Measurements from ENCODE around the gene SIRPA. TPM values are rescaled to one million over a fixed set of nuclear protein-coding genes. Genes with fewer than 3 reads are reported as not detected.

Gene SIRPA
- total RNA-seq, 1 experiment from 2014 or later = 8.9 TPM

GRCh38 chr20:1949347-1950100 is 54.3 kb downstream of the SIRPA start:
- H3K4me3 Mint-ChIP-seq = no peak overlapping the region
- no peaks in the 10 kb centered on the region for H3K36me3 Mint-ChIP-seq
- CTCF ChIA-PET = interaction anchor here (1.0 to 4.0 kb wide), 2 partner anchors 16 to 146 kb away, joined by 3 to 30 read pairs; no protein-coding TSS in a partner anchor
- no peak overlapping the region for H3K27ac Mint-ChIP-seq
- DNase-seq (ENCODE audit: low spot score) (no peak), ATAC-seq (no peak)
- H3K27me3 Mint-ChIP-seq (ENCODE audit: low read depth) = peaks cover 35% of the 10 kb centered on the region
- no peaks in the 10 kb centered on the region for H3K9me3 Mint-ChIP-seq
- no peak for TF ChIP-seq MLX (CRISPR knock-in tag; IDR thresholded peaks at IDR 0.05)
- no peak for TF ChIP-seq OVOL2 (CRISPR knock-in tag; IDR thresholded peaks at IDR 0.05; ENCODE audit: borderline replicate concordance)
- TF ChIP-seq ELF4 (CRISPR knock-in tag; IDR thresholded peaks at IDR 0.05; ENCODE audit: low read depth) = no peak
- TF ChIP-seq SOX15 (CRISPR knock-in tag; IDR thresholded peaks at IDR 0.05) = no peak
- peaks cover 78% of the 10 kb centered on the region for H3K4me1 Mint-ChIP-seq
- POLR2A ChIA-PET = no interaction called here

- Mint-ChIP-seq H3K27me3 (ENCODE audit: low read depth) (peaks cover 22% of the 10 kb centered on the region), H3K27ac (no peak overlapping the region), H3K4me3 (no peak overlapping the region), H3K4me1 (peaks cover 77% of the 10 kb centered on the region), H3K36me3 (no peaks in the 10 kb centered on the region), H3K9me3 (no peaks in the 10 kb centered on the region)
- DNase-seq (ENCODE audit: low spot score) (peak; percentile 30), ATAC-seq (peak; percentile 14)
- ChIA-PET POLR2A (no interaction called here), CTCF (interaction anchor here (1.4 kb wide), 1 partner anchor 51 kb away, joined by 3 read pairs; no protein-coding TSS in a partner anchor)
- TF ChIP-seq STAT6 (CRISPR knock-in tag; conservative IDR thresholded peaks at IDR 0.05; ENCODE audit: low read depth) = no peak
- TF ChIP-seq AFF4 (CRISPR knock-in tag; IDR thresholded peaks at IDR 0.05; ENCODE audit: borderline replicate concordance) = no peak
- TF ChIP-seq FOXP4 (CRISPR knock-in tag; IDR thresholded peaks at IDR 0.05) = no peak
- TF ChIP-seq NR2C2 (CRISPR knock-in tag; IDR thresholded peaks at IDR 0.05) = no peak
- TF ChIP-seq SMAD4 (CRISPR knock-in tag; IDR thresholded peaks at IDR 0.05) = no peak
- TF ChIP-seq MXD4 (CRISPR knock-in tag; IDR thresholded peaks at IDR 0.05; ENCODE audit: borderline replicate concordance) = no peak
- TF ChIP-seq GRHL2 (CRISPR knock-in tag; IDR thresholded peaks at IDR 0.05; ENCODE audit: insufficient replicate concordance, severe bottlenecking) = no peak
- no peak for TF ChIP-seq TEAD1 (CRISPR knock-in tag; IDR thresholded peaks at IDR 0.05)
These were observed 55.6 kb downstream of the SIRPA start for GRCh38 chr20:1950836-1951235.
